ENCODE data around the gene CMTM4.
"Not testable (repeated sequence)": the region's sequence is repeated elsewhere in the genome, so short reads cannot be mapped to it uniquely, and the experiment has no call there.

CMTM4 gene

GRCh38 chr16:66588981-66589713 is 107.4 kb downstream of the CMTM4 start:
- no peak for DNase-seq

GRCh38 chr16:66587881-66588600 is 108.5 kb downstream of the CMTM4 start:
- no peak for DNase-seq

GRCh38 chr16:66585481-66586239 is 110.9 kb downstream of the CMTM4 start:
- no peak for DNase-seq

GRCh38 chr16:66581246-66581952 is 115.1 kb downstream of the CMTM4 start:
- no peak for DNase-seq

- no peak for DNase-seq
These were observed 115.8 kb downstream of the CMTM4 start for GRCh38 chr16:66580605-66581209.

- DNase-seq, result no peak
These were observed 117.7 kb downstream of the CMTM4 start, which contains the start of gene CMTM2 for GRCh38 chr16:66578651-66579531. CMTM2 (plus strand) TSS chr16:66579463; CDS start chr16:66579608, 145 bp downstream.

DNA sequence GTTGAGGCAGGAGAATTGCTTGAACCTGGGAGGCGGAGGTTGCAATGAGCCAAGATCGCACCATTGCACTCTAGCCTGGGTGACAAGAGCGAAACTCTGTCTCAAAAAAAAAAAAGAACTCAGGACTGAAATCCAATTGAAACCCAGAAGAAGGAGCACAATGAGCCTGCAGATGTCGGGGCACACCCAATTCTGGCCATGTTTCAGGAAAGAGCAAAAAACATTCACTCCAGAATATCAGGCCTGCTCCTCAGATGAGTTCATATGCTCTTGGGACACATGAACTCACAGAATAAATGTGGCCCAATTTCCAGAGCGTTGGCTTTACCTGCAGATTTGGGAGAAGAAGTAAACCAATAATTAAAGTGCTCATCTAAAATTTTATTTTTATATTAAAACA is 120.2 kb downstream of the CMTM4 start:
- no peak for DNase-seq

DNA sequence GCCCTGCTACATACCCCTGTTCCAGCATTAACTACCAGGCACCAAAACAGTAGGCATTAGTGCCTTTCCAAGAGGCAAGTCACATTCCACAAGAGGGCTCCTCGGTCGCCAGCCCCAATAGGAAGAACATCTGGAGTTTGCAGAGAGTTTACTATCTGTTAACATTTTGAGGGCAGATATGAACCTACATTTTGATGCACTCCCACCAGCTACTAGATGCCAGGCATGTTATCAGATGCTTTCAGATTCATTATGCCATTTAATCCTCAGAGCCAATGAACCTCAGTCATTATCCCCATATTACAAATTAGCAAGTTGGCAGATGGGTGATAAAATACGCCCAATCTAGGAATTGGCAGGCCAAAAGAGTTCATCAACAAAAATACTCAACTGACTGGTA is 121.5 kb downstream of the CMTM4 start:
- DNase-seq, result no peak

- no peak for DNase-seq
These were observed 122.0 kb downstream of the CMTM4 start for GRCh38 chr16:66574531-66574930.

DNA sequence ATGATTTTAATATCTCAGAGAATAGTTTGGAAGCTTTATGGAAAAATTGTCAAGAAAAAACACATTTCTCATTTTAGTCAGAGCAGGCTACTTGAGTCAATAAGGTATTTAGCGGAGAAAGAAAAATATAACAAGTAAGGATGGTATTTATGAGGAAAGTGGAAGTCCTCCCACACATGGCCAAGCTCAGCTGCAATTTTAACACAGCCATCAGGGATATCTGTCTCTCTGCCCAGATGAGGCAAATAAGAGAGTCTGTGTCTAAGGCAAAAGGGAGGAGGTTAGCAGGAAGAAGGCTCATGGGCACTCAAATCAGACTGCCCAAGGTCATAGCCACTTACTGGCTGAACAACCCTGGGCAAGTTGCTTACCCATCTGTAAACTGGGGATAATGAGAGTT is 122.5 kb downstream of the CMTM4 start:
- no peak for DNase-seq

GRCh38 chr16:66572356-66572755 is 124.2 kb downstream of the CMTM4 start:
- no peak for DNase-seq

GRCh38 chr16:66569827-66570405 is 126.6 kb downstream of the CMTM4 start:
- DNase-seq, result no peak

- no peak for DNase-seq
These were observed 127.4 kb downstream of the CMTM4 start for GRCh38 chr16:66569131-66569530.

DNA sequence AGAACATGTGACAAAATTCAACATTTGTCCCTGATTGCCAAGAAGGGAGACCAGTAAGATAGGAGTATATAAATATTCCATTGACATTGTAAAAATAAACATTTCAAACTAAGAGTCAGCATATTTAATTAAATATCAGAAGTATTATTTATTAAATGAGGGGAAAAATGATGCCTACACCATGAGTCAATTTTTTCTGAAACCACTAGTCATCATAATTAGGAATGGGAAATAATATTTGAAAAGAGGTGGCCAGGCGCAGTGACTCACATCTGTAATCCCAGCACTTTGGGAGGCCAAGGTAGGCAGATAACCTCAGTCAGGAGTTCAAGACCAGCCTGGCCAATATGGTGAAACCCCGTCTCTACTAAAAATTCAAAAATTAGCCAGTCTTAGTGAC is 128.2 kb downstream of the CMTM4 start:
- no peak for DNase-seq

GRCh38 chr16:66567270-66567669 is 129.3 kb downstream of the CMTM4 start:
- DNase-seq, result not testable (repeated sequence)

DNA sequence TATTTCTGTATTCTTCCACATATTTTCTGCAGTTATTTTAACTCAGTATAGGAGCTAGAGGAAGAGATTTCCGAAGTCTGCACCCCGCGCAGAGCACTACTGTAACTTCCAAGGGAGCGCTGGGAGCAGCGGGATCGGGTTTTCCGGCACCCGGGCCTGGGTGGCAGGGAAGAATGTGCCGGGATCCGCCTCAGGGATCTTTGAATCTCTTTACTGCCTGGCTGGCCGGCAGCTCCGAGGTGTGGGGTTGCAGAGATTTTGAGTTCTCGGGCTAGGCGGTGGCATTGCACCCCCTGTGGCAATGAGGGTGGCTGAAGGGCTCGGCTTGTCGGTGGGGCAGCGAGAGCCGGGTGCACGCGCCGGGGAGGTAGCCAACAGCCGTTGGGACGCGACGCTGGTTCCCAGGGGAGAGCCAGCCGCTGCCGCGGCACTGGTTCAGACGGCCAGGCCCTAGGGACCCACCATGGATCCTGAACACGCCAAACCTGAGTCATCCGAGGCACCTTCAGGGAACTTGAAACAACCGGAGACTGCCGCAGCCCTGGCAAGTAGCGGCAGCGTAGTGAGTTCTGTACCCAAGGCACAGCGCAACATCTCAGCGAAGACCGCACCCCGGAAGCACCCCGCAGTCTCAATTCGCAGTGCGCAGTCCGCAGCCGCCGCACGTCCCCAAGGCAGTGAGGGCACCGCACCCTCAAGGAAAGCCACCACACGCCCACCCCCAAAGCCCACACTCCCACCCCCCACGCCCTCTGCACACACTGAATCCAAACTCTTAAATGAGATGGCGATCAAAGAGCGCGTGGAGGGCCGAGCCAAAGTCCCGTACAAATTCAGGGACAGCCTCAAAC is 130.3 kb downstream of the CMTM4 start, which contains the start of gene CMTM1:
Gene CMTM1 (plus strand): TSS at position 389 of the 851 bp plus-strand sequence. CDS start 75 bp downstream, at position 464.
- DNase-seq, result no peak

All from NCI-H2227 treated with DMSO at 0.1 percent for 48 hours (cell line).